NCI-H2196 (cell line): ENCODE measurements around the gene CCDC7.
"Not testable (repeated sequence)": the region's sequence is repeated elsewhere in the genome, so short reads cannot be mapped to it uniquely, and the experiment has no call there.

Experiments used
- DNase-seq: peaks from one replicate; lab custom pipeline; 2025; ENCODE audit not compliant: unreplicated experiment; lab: John Stamatoyannopoulos, UW

Gene CCDC7

DNA sequence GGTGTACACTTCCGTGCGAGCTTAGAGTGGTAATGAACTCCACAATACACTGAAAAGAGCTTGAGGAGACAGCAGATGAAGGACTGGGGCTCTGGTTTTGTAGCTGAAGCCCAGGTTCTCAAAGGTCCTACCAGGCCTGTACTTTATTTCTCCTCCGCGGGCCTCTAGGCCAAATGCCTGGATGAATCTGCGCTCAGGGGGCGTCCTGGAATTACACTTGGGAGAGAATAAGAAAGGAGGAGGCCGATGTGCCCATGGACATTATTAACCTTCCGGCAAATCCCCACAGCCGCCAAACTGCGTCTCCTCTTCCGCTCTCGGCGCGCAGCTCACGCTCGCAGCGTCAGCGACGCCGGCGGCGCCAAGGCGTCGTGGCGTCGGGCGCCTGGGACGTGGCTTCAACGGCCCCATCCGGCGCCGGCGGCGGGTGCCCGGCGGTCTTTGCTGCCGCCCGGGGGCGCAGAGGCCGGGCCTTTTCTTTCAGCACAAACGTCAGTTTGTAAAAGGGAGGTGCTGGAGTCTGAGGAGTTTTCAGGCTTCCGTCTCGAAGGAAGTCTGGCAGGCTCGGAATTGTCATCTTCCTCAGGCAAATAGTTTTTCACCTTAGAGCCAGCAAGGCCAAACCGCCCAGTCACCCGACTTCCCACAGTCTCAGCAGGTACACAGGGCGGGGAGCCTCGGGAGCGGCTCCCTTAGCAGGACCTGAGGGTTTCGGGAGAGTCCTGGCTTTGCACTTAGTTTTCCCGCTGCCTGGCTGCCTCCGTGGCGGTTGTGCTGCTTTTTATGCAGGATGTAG, at the start of gene CCDC7:
Gene CCDC7 (plus strand): TSS at position 401 of the 796 bp plus-strand sequence. CDS start 5,503 bp downstream, outside the sequence.
- DNase-seq = peak; percentile 69

DNA sequence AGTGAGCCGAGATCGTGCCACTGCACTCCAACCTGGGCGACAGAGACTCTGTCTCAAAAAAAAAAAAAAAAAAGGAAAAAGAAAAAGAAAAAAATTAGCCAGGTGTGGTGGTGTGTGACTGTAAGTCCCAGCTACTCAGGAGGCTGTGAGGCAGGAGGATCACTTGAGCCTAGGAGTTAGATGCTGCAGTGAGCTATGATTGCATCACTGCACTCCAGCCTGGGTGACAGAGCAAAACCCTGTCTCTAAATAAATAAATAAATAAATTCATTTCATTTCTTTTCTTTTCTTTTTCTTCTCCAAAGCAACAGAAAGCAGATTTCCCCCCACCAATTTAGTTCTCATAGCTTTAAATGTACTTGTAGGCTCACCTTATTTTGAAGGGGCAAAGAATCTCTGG, 48.8 kb upstream of the CCDC7 start:
- not testable (repeated sequence) for DNase-seq

DNA sequence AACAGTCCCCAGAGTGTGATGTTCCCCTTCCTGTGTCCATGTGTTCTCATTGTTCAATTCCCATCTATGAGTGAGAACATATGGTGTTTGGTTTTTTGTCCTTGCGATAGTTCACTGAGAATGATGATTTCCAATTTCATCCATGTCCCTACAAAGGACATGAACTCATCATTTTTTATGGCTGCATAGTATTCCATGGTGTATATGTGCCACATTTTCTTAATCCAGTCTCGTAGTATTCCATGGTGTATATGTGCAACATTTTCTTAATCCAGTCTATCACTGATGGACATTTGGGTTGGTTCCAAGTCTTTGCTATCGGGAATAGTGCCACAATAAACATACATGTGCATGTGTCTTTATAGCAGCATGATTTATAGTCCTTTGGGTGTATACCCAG, 46.2 kb upstream of the CCDC7 start:
- not testable (repeated sequence) for DNase-seq

DNA sequence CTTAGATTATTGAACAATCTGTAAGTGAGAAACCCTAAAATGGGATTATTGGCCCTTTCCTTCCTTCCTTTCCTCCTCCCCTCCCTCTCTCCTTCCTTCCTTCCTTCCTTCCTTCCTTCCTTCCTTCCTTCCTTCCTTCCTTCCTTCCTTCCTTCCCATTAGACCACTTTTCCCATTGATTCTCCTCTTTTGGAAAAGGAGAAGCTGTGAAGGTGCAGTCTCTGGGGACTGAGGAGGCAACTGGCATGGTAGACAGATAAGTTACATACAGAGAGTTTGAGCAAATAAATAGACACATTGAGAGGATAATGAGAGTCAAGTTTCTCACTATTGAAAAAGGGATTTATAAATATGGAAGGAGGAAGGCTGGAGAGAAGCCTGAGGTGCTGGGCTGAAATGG, 45.0 kb upstream of the CCDC7 start:
- DNase-seq = no peak

DNA sequence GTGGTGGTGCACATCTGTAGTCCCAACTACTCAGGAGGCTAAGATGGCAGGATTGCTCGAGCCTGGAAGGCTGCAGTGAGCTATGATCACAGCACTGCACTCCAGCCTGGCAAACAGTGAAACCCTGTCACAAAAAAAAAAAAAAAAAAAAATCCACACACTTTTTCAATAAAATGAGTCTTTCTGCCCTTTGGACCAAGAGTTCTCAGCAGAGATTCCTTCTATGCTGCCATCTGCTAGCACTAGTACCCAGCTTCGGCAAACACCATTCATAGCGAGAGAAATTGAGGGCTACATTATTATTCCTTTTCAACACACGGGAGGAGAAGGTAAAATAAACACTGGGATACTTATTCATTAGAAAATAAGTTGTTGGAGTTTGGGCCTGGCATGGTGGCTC, 43.4 kb upstream of the CCDC7 start:
- DNase-seq = no peak

DNA sequence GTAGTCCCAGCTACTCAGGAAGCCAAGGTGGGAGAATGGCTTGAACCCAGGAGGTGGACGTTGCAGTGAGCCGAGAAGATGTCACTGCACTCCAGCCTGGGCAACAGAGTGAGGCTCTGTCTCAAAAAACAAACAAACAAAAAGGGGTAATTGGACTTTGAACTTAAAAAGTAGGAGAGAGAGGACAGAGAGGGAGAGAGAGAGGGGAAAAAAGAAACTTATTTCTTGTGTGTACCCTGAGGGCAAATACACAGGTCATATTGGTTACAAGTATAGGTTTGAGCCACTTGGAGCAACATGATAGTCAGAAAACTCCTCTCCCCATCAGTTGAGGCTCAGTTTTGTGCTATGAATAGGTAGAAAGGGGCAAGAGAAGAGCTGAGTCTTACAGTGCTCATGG, 42.8 kb upstream of the CCDC7 start:
- DNase-seq = no peak

DNA sequence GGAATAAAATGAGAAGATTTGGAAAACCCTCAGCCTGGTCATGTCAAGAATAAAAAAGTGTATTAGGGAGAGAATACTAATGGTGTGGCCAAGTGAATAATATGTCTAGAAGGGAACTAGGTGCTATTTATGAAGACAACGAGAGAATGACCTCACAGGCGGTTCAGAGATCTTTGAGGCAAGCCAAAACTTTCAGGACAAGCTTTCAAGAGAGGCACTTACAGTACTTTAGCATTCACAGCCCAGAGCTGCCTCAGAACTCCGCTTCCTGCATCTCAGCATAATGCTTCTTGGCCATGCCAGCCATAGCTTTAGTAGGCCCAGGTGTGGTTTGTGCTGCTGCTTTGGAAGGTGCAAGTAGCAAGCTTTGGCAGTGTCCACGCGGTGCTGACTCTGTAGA, 37.2 kb upstream of the CCDC7 start:
- DNase-seq = no peak

DNA sequence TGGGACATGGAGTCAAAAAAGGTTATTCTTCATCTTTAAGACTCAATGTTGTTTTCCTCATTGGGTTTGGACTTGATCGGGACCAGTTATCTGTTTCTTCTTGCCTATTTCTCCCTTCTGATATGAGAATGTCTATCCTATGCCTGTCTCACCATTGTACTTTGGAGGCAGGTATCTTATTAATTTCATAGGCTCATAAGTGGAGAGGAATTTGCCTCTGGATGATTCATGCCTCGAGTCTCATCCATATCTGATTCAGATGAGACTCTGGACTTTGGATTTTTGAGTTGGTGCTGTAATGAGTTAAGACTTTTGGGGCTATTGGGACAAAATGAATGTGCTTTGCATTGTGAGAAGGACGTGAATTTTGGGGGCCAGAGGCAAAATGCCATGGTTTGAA, 36.2 kb upstream of the CCDC7 start:
- no peak for DNase-seq

DNA sequence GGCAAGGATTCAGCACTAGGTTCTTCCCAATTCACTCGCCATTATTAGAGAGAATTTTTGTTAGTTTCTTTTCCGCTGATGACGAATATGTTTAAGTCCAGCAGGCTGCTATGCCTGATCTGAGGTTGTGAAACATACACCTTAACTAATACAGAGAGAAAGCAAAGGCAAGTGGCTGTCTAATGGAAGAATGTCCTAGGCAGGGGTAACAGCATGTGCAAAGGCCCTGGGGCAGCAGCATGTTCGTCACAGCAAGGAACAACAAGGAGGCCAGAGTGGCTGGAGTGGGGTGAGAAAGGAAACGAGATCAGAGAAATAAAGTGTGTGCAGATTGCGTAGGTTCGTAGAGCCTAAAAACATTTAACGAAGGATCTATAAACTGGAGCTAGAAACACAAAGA, 35.4 kb upstream of the CCDC7 start:
- no peak for DNase-seq

DNA sequence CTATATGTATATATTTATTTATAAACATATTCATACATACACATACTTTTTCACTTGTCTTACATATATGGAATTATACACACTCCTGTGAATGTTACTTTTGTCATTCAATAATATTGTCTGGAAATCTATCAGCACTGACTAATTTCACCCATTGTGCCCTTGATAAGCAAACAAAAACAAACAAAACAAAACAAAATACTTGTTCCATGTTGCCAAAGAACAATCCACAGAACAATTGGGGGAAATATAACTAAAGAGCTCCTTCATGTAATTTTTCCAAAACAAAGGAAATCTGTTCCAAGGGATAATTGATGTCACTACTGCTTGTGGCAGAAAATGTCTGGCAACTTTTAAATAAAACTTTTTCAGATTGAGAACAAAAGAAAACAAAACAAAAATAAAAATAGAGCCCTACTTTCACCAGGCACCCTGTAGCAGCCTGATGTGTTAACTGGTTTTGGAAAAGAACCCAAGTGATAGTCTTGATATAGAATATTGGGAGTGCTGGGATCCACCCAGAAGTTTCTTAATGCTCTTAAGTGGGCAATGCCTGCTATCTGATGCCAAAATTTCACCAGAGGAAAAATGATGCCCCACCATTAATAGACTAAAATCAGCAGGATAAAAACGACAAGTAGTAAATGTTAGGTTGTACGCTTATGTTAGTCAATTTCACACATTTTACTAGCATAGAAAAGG, 34.0 kb upstream of the CCDC7 start:
- no peak for DNase-seq

DNA sequence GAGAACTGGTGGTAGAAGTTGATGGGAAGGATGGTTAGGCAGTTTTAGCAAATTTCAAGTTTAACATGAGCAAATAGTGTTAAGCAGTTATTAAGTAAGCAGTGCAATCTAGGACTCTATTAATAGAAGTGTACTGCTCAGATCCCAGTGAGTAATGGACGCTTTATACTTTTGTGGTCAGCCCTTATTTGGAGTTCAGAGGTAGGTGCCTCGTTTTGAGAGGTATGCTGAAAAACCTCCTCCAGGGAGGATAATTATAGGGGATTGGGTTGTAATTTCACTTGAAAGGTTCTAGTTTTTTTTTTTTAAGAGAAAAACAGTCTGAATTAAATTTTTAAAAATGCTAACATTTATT, 33.5 kb upstream of the CCDC7 start:
- no peak for DNase-seq

DNA sequence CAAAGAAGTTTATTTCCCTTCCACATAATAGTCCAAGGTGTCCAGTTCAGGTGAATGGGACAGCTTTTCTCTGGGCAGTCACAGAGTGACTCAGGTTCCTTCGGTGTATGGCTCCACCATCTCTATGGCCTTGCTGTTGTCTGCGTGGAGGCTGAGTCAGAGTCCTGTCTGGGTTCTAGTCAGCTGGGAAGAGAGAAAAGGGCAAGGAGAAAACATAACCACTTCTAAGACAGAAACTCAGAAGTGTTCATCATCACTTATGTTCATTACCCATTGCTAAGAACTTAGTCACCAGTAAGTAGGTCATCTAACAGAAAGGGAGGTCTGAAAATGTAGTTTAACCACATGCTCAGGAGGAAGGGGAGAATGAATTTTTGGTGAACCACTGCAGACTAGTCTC, 32.4 kb upstream of the CCDC7 start:
- no peak for DNase-seq

DNA sequence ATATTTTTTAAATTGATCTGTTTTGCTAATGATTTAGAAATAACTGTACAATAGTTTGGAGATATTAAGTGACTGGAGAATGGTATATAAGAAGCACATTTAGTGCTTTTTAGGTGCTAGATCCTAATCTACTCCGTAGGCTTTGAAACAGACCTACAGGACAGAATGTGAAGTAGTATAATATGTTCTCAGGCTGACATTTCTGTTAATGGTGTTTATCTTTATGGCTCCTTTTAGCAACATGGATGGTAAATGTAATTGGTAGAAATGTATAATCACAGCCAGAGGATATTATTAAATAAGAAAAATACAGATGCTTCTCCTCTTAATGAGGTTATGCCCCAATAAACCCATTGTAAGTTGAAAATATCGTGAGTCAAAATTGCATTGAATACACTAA, 30.6 kb upstream of the CCDC7 start:
- DNase-seq = no peak

DNA sequence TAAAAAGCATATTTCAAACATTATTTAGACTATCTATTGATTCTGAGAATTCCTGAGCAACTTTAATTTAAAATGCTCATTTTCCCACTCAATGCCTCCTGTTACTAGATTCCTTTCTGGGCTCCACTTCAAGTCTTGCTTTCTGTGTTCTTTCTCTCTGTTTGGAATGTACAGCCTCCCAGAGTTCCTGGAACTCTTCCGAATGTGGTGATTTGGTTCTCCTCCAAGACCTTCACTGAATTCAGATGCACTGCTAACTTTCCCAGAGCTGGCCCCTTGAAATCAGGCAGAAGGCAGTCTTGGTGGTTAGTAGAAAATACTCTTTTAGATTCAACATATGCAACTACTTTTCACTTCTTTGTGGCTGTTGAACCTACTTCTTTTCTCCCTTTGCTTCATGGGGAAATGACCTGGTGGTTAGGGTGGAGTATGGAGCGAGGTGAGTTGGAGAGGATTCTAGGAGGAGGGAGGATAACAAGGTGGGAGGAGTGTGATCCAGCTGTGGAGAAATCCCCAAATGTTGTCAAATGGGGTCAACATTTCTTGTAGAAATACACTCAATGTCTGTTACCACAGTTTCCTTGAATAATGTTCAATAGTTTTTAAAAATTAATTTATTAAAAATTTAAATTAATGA, 27.9 kb upstream of the CCDC7 start:
- no peak for DNase-seq

DNA sequence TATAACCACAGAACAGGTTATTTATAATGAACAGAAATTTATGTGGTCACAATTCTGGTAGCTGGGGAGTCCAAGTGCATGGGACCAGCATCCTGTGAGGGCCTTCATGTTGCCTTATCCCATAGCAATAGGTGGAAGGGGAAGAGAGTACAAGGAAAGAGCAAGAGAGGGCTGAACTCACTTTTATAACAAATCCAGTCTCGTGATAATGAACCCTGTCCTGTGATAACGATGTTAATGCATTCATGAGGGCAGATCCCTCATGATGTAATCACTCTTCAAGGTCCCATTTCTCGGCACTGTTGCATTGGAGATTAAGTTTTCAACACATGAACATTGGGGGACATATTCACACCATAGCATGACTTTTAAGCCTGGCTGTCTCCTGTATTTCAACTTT, 27.4 kb upstream of the CCDC7 start:
- no peak for DNase-seq

DNA sequence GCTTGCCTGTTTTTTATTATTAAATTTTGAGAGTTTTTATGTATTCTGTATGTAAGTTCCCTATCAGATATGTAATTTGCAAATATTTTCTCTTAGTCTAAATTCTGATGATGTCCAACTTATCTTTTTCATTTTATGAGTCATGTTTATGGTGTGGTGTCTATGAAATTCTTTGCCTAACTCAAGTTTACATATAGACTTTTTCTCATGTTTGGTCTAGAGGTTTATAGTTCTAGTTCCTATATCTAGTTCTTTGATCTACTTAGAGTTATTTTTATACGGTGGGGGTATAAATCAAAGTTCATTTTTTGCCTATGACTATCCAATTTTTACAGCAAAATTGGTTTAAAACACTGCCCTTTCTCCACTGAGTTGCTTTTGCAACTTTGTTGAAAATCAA, 26.3 kb upstream of the CCDC7 start:
- no peak for DNase-seq

DNA sequence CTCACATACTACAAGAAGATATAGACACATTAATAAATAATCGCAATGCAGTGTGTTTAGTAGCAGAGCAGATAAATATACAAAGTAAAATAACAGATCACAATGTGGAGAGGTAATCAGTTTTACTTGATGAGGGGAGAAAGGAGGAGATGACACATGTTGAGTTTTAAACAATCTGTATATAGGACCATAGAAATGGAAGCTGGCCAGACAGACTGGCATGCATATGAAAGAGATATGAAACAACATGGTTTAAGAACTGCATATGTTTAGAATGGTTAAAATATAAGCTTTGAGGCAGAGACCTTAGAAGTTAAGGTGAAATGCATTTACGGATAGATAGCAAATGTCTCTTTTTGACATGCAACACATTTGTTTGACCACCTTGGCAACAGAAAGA, 19.8 kb upstream of the CCDC7 start:
- DNase-seq = no peak

DNA sequence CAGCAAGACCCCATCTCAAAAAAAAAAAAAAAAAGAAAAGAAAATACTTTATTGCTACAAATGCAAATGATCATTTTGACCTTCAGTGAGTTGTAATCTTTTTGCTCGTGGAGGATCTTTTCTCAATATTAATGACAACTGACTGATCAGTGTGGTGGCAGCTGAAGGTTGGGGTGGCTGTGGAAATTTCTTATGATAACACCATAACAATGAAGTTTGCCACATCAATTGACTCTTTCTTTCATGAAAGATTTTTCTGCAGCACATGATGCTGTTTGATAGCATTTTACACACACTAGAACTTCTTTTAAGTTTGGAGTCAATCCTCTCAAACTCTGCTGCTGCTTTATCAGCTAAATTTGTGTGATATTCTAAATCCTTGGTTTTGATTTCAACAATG, 12.4 kb upstream of the CCDC7 start:
- DNase-seq = no peak

DNA sequence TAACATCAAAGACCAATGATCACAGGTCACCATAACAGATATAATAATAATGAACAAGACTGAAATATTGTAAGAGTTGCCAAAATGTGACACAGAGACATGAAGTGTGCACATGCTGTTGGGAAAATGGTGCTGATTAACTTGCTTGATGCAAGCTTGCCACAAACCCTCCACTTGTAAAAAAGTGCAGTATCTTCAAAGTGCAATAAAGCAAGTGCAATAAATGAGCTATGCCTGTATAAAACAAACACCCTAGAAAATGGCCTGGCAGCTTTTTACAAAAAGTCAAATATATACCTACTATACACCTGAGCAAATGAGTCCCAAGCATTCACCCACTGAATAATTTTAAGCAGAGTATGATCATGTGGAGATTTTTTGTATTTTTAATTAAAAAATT, 9.7 kb upstream of the CCDC7 start:
- DNase-seq = no peak

DNA sequence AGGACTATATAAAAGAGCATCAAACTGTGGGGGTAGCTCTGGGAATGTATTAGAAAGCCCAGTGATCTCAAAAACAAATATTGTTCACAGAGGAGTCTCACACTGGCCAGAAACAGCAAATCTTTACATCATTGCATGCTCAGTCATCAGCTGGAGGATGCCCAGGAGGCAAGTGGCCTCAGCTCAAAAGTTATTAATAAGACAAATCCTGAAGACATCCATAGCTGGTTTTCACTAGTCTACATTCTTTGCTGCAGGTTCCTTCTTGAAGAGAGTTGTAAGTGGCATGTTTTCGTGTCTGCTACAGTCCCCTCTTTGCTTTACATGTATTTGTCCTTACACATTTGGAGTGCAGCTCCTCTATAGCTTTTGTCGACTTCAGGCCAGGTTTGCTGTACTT, 8.6 kb upstream of the CCDC7 start:
- DNase-seq = no peak

DNA sequence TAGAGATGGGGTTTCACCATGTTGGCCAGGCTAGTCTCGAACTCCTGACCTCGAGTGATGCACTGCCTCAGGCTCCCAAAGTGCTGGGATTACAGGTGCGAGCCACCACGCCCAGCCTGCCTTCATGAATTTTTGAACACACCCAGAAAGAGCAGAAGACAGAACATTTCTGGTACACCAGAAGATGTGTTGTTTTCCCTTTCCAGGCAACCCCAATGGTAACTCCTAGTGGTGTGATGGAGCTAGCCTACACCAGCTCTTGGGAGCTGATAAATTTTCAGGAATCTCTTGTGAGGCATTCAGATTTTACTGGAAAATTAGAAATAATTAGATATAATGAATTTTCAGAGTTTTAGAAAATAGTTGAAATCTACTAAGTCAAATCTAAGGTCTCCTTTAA, 904 bp upstream of the CCDC7 start:
- no peak for DNase-seq
